EL (cell line): ENCODE results near the gene PPM1H.
A peak's percentile ranks its signal among the peaks of the same experiment; 100 is the strongest.
"Not testable (repeated sequence)": the region's sequence is repeated elsewhere in the genome, so short reads cannot be mapped to it uniquely, and the experiment has no call there.

Experiments used
- DNase-seq: peaks from one replicate; pipeline ENCODE4 v3.0.0-alpha.2; 2016

Gene PPM1H

DNA sequence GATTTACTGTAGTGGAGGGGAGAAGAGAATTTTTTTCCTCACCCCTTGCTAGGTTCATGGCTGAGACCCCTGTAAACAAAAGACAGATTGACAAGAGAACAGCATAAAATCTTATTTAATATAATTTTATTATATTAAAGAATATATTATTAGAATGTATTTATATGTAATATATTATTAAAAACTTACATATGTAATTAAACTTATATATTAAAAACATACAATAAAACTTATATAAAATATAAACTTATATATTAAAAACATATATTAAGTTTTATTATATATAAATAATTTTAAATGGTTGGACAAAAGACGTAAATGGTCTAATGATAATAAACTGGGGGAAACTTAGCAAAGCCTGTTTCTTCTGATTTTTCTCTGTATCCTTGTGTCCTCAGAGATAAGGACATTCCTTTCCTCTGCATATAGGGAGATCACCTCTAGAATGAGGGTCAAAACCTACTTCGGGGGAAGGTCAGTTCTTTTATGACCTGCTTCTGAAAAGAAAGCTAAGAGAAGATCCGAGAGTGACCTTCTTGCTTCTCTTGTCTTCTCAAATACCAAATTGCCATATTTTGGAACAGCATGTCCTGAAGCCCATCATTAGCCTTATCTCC, 8.9 kb upstream of the PPM1H start:
- DNase-seq = no peak

DNA sequence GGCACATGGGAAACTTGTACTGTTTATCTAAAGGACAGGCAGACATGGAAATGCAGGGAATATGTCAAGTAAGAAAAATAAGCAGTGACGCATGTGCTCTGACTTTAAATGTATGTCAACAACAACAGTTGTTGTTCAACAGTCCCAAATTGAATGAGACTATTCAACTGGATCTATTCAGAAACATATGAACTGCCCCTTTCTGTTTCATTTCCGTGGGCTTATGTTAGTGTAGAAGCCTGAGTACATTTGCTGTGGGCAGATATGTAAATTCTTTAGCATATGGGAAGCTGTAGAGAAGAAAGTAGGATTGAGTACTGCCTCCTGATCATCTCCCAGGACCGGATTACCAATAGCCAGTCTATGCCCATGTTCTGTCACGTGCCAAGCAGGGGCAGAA, 7.4 kb upstream of the PPM1H start:
- not testable (repeated sequence) for DNase-seq

DNA sequence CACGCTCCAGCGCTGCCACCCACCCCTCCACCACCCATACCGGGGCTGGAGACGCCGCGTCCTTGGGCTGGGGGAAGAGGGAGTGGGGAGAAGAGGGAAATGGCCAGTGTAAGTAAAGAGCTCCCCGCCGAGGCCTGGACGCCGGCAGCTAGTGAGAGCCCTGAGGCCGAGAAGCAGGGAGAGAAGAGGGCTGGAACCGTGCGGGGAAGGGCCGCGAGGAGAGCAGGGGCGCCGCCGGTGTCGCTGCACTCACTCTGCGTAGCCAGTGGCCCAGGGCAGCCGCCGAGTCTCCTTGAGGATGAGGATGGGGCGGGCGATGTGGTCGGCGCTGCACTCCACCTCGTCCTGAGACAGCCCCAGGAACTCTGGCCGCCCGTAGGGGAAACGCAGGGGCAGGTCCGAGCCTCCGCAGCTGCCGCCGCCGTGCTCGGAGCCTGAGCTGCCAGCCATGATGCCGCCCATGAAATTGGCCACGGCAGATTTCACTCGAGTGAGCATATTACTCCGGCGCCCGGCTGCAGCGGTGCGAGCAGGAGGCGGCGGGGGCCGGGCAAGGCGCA, 631 bp downstream of the PPM1H start:
- peak; percentile 57 for DNase-seq

DNA sequence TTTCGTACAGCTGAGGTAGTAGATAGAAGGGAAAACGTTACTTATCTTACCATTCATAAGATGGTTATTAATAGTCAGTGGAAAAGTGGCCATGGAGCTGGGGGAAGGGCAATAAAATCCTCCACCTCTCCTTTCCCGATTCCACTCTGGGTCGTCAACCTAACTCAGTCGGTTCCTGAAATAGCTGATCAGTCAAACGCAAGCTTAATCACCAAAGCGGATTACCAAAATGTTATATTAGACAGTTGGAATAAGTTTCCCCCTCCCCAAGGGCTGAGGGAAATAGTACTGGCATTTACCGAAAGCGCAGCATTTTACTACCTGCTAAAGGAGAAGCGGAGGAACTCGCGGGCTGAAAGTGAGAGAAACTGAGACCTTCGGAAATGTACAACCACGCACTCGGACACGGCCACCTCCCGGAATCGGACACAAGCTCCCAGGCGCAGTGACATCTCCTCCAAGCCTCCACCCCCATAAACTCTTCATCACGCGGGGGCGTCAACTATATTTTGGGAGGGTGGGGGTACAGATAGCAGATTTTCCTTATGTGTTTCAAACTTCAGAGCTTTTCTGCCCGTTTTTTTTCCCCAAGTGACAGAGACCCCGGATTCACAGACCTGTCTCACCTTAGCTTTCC, 1.2 kb downstream of the PPM1H start:
- DNase-seq = peak; percentile 22

DNA sequence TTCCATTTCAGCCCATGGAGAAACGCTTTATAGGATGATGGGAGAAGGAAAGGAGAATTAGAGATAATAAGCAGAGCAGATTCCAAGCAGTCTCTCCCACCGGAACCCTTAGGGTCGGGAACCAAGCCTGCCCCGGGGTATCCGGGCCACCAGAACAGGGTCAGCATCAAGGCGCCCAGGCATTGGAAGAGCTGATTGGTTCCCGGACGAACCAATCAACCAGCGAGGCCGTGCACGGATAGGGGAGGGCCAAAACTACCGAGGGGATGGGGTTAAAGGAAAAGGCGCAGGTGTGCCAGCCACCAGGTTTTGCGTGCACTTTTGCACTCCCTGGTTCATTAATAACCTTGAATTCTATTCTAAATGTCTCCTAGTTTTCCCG, 1.7 kb downstream of the PPM1H start:
- peak; percentile 35 for DNase-seq

DNA sequence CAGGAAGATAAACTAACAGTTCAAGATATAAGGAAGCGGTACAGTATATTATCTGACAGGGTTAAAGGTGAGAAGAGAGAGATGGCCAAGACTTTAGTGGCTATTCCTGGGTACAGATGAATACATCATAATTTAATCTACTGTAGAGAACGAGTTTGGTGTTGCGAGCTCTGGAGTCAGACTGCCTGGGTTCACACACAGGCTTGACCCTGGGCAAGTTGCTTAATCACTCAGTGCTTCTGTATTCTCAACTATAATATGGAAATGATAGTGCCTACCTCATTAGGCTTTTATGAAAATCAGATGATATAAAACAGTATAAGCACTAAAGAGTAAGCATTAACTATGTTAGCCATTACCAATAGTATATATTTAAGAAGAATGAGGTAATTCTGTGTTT, 3.5 kb downstream of the PPM1H start:
- no peak for DNase-seq

DNA sequence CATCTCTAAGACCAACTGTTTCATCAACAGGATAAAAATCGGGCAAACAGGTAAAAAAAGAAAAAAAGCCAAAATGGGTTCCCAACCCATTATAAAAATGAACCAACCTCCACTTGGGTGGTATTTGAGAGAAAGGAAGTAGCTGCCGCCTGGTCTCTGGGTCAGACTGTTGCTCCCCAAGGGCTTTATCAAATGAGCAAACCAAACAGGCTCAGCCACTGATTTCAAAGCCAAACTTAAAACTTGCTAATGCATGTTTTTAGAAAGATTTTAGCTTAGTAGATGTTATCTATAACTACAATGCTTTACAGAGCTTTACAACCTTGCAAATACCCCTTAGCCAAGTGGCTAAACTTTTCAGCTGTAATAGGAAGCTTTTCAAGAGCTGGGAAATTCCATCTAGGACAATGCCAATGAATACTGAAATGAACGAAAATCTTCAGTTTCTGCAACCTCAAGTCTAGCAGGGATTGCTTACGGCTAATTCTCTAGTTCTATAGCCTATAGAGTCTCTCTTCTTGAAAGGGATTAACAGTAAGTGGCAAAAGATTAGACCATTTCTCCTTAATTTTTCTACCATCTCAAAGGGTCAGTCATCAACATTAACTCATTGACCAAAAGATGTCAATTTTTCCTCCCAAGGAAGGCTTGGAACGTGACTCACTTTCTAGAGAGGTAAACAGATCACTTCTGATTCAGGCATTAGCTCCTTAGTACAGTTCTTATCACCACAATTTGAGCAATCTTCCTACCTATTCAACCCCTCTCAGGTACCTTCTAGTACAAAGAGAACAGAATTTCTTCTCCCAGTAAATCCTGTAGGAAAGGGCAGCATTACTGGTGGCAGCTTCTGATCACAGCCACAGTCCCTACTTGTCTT, 4.2 kb downstream of the PPM1H start:
- peak; percentile 5 for DNase-seq

DNA sequence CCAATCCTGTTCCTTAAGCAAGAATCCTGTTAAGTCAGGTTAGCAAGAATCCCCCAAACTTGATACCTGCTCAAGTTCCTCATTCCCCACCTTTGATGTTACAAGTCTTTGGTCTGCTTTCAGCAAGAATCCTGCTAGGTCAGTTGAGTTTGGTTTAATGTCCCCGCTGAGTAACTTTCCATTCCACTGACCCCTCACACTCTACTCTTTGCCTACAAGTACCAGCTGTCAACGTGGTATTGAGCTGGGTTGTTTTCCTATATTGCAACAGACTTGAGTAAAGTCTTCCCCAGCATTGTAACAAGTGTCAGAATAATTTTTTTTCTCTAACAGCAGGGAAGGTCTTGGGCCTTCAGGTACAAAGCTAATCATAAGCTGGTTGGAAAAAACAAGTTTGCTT, 6.3 kb downstream of the PPM1H start:
- no peak for DNase-seq

DNA sequence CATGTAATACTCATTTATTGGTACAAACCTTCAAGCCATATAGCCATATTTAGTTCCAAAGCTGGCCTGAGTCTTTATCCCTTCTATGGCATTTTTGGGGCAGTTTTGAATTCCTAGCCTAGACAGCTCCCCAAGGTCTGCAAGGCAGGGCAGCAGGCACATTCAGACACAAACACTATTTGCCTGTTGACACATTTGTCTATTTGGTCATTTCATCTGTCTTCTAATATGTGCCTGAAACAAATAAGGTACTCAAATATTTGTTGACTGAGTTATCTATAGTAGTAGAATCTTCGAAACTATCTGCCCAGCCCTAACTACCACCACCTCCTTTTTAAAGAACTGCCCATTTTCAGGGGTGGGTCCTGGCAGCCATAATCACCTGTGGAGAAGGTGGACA, 9.3 kb downstream of the PPM1H start:
- DNase-seq = no peak

DNA sequence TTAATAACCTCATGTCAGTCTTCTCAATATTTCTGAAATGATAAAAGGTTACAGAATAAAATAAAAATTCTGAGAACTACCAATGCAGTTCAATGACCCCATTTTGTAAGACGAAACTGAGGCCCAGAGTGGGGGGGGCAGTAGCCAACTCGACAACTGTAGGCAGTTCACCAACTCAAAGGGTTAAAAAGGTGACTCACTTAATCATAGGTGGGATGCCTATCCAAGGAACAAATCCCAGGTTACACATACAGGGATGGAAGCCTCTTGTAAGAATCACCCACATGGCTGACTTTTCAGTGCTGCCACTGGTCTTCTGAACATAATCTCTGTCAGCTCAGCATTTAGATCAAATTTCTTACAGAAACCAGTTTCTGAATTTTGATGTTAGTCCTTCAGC, 10.9 kb downstream of the PPM1H start:
- no peak for DNase-seq

DNA sequence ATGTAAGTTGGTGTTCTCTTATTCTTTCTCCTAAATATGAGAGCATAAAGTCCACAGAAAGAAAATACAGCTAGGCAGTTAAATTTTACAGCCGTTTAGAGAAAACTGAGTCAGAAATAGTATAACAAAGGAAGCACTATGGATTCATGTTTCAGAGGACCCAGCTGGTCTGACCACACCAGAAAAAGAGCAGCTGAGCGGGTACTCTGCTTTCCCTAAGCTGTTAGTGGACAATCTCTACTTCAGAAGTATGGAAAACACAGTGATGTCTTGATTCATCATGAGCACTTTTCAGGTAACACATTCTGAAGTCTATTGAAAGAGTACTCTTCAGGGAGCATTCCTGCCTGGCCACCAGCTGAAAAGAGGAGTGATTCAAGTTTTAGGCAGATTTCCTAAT, 12.4 kb downstream of the PPM1H start:
- DNase-seq = no peak

DNA sequence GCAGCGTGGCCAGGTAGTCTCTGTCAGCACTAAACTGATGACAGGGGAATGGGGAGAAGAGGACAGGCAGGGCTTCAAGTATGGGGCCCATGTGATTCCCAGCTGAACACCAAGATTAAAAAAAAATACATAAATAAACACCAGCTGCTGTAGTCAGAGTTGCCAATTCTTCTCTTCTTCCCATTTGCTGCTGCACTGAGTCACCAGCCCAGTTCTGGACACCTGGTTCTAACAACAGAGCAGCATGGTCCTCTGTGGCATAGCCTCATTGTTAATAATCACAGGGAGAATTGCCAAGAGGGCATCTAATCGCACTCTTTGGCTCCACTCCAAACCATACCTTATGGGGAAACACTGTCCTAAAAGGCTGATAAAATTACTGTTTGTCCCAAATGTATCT, 15.1 kb downstream of the PPM1H start:
- peak; percentile 59 for DNase-seq

DNA sequence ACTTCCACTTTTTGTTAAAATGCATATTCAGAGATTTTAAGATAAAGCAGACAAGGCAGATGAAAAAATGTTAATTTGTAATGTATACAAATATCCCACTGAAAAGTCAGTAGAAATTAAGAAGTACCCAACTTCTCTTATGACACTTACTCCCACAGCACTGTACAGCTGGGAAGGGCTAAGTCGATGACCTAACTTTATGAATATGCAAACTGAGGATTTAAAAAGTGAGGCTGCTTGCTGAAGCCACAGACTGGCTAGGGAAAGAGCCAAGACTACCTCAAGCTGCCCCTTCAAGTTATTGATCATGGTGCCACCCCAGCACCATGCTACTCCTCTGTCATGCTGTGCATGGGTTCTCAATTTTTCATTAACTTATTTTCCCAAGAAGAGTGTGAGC, 17.0 kb downstream of the PPM1H start:
- DNase-seq = peak; percentile 41

DNA sequence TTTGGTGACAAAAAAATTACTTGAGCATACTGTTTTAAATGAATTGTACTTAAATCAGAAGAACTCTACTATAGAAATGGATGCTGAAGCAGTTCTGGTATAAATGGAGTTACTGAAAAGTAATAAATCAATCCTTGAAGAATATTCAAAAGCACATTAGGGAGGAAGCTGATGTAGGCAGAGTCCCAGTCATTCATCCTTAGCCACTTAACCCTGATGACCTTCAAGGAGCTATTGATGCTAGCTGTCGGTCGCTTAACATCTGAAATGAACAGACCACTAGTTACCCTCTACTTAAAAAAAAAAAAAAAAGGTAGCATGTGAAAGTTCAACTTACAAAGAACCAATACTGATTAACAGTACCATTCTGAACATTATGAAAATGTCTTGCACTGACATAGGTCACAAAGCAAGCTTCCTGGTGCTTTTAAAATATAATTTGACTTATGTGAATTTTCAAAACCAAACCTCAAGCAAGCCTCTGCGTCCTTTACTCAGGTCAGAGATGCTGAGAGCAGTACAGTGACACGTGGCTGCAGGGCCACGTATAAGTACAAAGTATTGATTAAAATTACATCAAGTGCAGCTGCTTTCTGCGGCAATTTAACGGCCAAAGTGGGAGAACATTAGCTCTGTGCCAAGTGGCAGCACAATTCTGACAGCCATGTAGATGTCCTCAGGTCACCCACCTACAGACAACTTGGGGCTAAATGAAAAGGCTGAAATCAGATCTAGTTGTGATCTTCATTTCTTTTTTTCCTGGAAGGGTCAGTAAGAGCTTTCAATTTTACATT, 18.1 kb downstream of the PPM1H start:
- DNase-seq = no peak

DNA sequence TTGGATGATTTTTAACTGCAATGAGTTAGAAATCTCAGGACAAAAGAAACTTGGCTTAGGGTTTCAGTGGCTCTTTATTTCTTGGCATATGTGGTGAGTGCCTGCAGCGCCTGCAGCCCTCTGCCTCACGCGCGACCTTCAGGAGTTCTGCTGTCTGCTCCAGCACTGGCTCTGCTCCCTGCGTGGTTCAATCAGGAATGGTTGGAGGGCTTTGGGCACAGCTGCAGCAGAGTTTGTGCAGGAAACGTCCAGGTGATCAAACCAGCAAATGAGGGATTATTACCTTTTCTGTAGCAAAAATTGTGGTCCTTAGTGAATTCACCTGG, 19.8 kb downstream of the PPM1H start:
- DNase-seq = no peak

DNA sequence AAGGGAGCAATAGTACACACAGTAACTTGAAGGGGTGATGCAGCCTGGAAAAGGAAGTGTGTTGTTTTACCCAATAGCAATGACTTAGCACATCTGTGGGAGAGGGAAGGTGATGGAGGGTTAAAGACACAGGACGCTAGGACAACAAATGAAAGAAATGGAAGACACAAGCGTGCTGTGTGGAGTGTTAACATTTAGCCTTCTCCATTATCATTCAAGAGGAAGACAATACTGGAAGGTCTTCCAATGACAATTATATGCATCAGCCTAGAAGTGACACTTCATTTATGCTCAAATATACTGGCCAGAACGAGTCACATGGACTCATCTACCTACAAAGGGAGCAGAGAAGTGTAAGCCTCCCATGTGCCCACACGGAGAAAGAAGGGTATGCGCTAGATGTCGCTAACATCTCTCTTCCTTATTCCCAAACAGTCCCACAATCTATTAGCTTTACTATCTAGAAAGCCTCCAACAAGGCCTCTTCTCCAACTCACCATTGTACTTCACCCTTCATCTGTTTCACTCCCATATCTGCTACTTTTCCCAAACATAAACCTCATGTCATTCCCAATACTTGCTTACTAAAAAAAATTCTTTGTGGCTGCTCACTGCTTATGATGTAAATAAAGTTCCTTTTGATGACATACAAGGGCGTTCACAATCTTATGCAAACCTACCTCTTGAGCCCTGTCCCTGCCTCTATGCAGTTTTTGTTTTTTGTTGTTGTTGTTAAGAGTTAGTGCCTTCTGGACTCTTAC, 20.3 kb downstream of the PPM1H start:
- DNase-seq = no peak

DNA sequence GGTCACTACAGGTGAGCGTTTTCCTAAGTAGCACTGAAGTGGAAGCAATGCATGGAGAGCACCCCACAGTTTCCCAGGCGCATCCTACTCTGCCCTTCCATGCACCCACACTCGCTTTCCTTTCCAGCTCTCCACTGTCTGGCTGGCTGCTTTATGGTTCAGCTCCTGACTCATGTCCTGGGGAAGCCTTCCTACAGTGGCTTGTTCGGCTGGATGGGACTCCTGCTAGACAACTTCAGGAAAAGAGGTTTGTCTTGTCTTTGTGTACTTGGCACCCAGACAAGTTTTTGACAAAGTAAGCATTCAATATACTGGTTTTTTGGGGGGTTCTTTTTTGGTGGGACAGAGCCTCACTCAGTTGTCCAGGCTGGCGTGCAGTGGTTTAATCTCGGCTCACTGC, 21.6 kb downstream of the PPM1H start:
- no peak for DNase-seq

DNA sequence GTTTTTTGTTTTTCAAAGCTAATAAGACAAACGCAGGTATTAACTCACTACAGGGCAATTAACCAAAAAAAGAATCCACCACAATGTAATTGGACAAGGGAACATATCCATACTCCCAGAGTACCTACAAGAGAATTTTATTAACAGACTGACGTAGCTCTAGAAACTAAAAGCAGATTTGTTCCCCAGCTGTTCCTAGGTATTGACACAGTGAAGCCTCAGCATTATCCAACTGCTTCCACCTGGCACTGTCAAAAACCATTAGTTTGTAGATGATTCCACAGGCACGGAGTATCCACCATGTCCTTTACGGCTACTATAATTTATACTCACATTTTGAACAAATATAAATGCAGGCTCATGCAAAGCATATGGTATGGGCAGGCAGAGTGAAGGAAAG, 22.3 kb downstream of the PPM1H start:
- DNase-seq = no peak

DNA sequence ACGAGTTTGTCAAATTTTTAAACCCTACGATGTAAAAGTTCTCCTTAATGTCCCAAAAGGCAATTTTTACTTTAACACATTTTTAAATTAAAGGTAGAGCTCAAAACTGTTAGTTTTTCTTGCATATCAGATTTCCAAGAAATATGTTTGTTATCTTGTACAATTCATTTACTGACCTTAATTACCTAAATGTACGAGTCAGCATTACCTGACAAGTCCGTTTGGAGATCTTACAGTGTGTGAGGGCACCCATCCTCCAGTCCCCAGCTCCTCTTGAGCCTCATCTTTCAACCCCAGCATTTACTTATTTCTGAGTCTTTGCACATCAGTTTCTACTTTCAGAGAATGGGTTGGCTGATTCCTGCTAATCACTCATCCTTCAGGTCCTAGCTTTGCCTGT, 23.7 kb downstream of the PPM1H start:
- no peak for DNase-seq

DNA sequence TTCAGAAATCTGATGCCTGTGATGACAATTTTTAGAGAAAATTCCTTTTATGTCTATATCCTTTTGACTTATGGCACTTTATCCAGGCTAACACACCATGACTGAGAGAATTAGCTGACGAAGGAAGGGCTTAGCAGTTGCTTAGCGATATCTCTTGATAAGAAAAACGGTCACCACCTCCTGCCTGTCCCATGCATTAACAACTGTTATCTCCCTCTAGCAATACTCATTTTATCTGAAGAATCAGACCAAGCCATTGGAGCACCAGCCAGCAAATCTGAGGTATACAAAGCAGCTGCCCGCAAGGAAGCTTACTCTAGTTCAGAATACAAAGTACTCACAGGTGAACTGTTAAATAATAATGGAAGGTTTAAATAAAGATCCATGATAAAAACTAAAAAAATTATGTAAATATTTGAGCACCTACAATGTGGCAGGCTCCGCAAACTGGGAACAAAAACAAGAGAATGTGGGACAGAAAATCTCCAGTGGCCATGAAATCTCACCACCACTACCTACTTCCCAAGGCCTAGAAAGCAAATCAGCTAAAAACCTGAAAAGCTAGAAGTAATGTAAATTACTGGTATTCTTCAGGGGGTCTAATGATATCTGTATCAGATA, 24.3 kb downstream of the PPM1H start:
- DNase-seq = no peak

DNA sequence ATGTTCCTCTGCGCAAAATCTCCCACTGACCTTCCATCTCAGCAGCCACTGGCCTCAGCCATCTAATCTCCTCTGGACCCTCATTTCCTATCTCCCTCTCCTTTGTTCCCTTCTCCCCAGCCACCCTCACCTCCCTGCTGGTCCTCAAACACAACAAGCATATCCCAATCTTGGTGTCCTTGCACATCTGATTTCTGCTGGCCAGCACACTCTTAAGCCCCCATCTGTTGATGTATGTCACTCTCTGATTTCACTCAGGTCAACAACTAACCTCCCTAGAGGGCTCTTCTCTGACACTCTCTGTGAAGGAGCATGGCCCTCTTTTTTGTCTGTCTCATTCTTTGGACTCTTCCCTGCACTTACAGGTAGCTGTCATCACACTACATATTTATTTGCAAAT, 25.6 kb downstream of the PPM1H start:
- no peak for DNase-seq

DNA sequence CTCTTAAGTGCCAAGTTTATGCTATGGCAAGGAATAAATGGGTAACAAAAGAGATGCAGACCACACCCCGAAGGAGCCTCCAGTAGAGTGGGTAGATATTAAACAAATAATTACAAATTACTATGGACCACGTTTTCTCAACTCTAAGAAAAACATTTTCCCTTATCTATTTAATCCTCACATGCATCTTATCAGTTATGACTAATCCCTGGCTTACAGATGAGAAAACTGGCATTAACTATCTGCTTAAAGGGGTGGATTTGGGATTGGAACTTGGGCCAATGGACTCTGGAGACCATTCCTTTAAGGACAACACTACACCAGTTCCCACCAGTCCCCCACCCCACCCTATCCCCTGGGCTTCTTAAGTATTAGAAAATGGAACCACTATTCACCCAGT, 26.3 kb downstream of the PPM1H start:
- DNase-seq = no peak
